Loucy (cell line): ENCODE data around the gene RPS6KB2.
A peak's percentile ranks its signal among the peaks of the same experiment; 100 is the strongest.

Source experiments
- EZH2phosphoT487 ChIP-seq: fragments of 200-600 bp; IDR thresholded peaks from 2 replicates; pipeline ENCODE4 v1.6.1; 2018; ENCODE audit warnings: antibody characterized with exemption, mild to moderate bottlenecking, moderate library complexity, borderline replicate concordance
- TF ChIP-seq, protein P1 (sequence below): fragments of 200-600 bp; sonication (generic); conservative IDR thresholded peaks from 2 replicates; pipeline ENCODE4 v1.5.1; 2014; ENCODE audit warnings: mild to moderate bottlenecking, antibody characterized with exemption, low read length

- TF ChIP-seq, protein P1, sequence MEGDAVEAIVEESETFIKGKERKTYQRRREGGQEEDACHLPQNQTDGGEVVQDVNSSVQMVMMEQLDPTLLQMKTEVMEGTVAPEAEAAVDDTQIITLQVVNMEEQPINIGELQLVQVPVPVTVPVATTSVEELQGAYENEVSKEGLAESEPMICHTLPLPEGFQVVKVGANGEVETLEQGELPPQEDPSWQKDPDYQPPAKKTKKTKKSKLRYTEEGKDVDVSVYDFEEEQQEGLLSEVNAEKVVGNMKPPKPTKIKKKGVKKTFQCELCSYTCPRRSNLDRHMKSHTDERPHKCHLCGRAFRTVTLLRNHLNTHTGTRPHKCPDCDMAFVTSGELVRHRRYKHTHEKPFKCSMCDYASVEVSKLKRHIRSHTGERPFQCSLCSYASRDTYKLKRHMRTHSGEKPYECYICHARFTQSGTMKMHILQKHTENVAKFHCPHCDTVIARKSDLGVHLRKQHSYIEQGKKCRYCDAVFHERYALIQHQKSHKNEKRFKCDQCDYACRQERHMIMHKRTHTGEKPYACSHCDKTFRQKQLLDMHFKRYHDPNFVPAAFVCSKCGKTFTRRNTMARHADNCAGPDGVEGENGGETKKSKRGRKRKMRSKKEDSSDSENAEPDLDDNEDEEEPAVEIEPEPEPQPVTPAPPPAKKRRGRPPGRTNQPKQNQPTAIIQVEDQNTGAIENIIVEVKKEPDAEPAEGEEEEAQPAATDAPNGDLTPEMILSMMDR = peak; percentile 19
- TF ChIP-seq EZH2phosphoT487 = no peak
These were observed 26.7 kb upstream of the RPS6KB2 start, which contains the start of gene PPP1CA for GRCh38 chr11:67401495-67402191.
